Activated CD8-positive, alpha-beta memory T cell treated with anti-CD3 and anti-CD28 coated beads, Interleukin-2, amount 50 U/mL, for 24 hours (primary cell): ENCODE results near the gene TTC28.
"Not testable (repeated sequence)": the region's sequence is repeated elsewhere in the genome, so short reads cannot be mapped to it uniquely, and the experiment has no call there.

ENCODE experiments used
- DNase-seq: peaks from one replicate; pipeline ENCODE4 v3.0.0-alpha.2; 2020; ENCODE audit errors: extremely low read depth

TTC28 gene

DNA sequence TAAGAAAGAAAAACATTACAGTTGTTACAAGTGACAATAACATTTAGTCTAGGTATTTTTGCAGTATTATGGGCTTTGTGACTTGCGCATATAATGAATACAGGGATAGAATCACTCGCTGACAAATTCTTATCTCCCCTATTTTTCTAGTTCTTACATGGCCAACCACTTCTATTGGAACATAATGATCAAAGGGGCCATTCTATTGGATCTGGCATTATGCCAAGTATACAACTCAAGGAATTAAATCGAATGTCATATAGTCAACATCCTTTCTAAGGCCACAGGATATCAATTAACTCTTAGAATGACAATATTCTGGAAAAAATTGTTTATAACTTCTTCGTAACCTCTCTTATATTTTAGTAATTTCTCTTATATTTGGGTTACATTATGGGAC lies 272.0 kb downstream of the TTC28 start:
- DNase-seq: no peak

DNA sequence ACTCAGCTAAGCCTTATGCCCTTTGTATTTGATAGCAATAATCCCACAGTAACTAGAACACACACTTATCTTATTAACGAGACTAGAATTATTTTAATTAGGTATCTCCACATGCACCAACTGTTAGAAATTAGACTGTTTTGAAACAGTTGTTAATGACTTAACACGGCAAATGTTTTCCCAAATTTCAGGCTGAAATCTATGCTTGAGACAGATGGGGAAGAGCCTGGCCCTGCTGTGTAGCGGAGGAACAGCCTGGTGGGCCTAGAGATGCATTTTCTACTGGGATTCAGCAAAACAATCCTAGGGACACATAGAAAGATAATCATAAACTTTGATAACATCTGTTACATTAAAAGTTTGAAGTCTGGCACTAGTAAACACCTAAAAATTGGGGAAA lies 273.4 kb downstream of the TTC28 start:
- no peak for DNase-seq

GRCh38 chr22:28405588-28405987 lies 274.1 kb downstream of the TTC28 start:
- DNase-seq: no peak

DNA sequence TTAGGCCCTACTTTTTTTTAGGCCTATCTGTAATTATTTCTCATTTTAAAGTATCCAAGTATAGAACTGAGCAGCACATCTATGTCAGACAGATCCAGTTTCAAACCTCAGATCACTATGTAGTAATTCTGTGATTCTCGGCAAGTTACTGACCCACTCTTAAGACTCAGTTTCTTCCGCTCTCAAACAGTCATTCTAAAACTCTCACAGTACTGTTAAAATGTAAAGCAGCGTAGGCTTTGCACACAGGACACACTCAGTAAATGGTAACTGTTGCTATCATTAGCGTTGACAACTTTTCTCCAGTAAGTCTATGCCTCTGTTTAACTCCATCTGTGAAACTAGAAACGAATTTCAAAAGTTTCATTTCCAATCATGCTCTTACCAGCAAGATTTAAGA lies 277.1 kb downstream of the TTC28 start:
- no peak for DNase-seq

- DNase-seq: no peak
These were observed 277.6 kb downstream of the TTC28 start for GRCh38 chr22:28402060-28402459.

DNA sequence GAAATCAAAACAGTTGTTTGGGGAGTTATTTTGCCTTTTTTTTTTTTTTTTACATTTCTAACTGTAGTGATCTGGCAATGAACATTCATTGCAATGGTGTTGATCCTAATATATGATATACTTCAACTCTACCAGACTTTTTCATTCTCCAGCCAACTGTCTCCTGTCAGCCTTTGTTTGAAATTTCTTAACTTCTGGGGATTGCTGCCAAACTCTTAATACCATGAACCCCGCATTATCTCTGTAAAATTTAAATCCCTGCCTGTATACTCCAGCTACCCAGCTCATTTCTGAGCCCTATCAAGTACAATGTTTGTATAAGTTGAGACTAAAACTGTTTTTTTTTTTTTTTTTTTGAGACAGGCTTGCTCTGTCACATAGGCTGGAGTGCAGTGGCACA lies 280.7 kb downstream of the TTC28 start:
- no peak for DNase-seq

DNA sequence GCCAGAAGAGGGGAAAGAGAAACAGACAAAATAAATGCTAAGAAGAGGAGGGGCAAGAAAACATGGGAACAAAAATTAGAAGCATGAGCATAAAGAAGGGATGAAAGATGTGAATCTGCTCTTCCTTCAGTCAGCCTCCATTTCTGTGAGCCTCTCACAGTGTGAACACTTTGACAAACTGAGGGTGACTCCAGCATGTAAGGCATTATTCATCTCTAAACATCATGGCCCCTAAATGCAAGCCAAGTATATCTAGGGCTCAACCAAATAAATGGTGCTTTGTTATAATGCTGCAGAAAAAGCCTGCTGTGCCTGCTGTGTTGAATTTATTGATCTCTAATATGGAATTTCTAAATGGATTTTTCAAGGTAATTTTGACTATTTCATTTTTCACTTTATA lies 281.3 kb downstream of the TTC28 start:
- no peak for DNase-seq

DNA sequence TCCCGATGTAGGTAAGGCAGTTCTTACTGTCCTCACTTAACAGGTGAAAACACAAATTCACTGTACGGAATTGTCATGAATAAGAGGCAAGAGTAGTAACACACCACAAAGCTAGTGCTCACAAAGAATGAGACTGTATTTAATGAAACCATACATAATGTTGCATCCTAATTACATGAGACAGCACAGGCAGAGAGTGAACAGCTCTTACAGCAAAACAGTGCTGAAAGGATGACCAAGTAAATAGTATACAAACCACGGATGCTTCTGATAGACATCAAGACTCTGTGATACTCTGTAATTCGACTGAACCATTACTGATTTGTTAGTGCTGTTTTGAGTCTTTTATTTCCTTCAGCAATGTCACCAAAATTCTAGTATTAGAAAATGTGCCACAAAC lies 282.3 kb downstream of the TTC28 start:
- DNase-seq: no peak

DNA sequence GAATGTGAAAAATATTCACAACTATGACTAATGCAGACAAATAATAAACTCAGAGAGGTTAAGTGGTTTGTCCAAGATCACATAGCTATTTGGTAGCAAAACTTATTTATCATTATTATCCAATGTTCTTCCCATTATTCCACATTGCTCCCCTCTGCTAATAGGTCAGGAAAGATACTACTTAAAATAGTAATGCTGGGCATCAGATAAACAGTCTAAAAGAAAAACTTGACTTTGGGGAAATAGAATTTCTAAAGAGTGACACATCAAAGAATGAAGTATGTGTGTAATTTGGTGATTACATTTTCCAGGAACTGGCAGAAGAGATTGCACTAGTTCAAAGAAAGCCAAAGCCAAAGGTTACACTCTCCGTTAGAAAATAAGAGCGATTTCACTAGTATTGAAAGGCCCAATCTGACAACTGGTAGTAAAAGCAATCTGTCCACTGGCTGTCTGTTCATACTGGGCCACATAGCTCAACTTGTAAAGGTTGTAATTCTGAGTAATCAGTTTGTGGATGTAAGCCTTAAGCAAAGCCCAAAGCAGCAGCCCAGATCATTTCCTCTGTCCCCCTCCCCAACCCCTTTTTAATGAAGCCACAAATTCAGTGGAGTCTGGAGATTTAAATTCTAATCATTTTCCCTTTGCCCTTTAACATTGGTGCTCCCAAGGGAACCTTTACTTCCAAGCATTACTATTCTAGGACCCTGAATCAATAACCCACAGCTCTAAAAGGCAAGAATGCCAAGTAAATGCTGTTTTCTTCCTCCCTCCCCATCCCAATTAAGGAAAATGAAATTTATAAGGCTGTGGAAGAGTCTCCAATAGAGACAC lies 283.5 kb downstream of the TTC28 start:
- no peak for DNase-seq

DNA sequence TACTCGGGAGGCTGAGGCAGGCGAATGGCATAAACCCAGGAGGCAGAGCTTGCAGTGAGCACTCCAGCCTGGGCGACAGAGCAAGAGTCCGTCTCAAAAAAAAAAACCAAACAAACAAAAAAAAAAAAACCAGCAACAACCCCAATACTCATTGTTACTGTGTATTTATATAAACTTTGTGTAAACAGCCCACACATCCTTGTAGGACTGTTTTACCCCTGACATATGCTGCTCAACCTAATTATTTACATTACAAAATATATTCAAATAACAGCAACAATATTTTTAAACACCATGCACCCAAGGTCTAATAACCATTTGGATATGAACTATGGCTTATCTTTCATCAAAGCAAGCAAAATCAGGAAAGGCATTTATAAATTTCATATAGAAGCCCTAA lies 284.1 kb downstream of the TTC28 start:
- DNase-seq: no peak

- DNase-seq: no peak
These were observed 285.0 kb downstream of the TTC28 start for GRCh38 chr22:28394513-28395110.

GRCh38 chr22:28381429-28382167 lies 298.0 kb downstream of the TTC28 start:
- no peak for DNase-seq

- DNase-seq: no peak
These were observed 299.7 kb downstream of the TTC28 start for GRCh38 chr22:28379951-28380350.

- no peak for DNase-seq
These were observed 300.4 kb downstream of the TTC28 start for GRCh38 chr22:28379075-28379779.

DNA sequence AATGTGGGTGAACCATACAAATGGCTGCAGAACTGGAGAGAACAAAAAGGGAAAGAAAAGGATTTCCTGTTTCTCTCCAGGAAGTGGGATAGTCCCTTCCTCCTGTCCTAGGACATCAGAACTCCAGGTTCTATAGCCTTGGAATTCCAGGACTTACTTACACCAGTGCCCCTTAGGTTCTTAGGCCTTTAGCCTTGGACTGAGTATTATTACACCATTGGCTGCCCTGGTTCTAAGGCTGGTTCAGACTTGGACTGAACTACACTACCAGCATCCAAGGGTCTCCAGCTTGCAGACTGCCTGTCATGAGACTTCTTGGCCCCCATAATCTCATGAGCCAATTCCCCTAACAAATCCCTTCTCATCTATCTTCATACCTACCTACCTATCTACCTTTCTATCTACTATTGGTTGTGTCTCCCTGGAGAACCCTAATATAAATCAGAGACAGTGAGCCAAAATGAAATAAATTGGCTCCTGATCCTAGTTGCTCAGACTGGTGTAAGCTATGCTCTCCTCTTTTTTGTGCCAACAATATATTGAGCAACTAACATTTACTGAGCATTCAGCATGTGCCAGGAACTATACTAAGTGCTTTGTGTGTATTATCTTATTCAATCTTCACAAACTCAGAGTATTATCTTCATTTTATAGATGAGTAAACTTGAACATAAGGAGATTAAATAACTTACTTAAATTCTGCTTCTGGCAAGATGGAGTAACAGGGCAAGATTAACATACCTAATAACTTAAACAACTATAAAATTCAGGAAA lies 303.7 kb downstream of the TTC28 start:
- DNase-seq: no peak

DNA sequence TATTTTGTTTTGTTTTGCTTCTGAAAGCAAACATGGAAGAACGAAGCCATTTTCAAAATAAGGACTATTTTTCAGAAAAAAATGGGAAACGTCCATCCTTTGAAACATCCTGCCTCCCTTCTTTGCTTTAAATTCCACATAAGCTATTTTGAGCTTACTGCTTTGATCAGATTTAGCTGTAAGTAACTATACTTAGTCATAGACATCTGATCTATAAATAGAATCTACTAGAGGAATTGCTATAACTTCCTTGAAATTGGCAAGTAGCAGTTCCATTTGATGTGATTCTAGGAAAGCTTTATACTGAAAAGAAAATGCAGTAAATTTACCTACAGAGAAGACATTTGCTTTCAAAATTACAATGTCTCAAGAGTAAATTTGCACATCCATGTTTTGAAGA lies 305.8 kb downstream of the TTC28 start:
- no peak for DNase-seq

DNA sequence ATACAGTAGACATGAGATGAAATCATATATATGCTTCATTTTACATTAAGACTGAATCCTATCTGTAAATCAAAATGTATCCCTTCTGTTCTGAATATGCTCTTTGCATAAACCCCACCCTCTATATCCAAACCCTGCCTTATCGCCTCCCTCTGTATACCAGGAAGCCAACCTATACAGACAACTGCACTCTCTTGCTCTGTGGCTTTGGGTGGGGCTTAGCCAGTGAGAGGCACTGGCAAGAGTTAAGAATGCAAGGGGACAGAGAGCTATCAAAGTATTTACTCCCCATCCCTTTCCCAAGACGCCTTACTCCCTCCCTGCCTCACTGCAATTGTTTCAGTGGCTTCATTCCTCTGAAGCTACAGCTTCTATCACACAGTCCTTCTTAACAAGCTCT lies 309.8 kb downstream of the TTC28 start:
- no peak for DNase-seq

DNA sequence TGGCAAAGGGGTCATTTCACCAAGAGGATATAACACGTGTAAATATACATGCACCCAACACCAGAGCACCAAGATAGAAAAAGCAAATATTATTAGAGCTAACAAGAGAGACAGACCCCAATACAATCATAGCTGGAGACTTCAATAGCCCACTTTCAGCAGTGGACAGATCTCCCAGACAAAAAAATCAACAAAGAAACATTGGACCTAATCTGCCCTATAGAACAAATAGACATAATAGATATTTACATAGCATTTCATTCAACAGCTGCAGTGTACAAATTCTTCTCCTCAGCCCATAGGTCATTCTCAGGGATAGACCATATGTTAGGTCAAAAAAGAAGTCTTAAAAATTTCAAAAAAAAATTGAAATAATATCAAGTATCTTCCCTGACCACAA lies 312.8 kb downstream of the TTC28 start:
- no peak for DNase-seq

DNA sequence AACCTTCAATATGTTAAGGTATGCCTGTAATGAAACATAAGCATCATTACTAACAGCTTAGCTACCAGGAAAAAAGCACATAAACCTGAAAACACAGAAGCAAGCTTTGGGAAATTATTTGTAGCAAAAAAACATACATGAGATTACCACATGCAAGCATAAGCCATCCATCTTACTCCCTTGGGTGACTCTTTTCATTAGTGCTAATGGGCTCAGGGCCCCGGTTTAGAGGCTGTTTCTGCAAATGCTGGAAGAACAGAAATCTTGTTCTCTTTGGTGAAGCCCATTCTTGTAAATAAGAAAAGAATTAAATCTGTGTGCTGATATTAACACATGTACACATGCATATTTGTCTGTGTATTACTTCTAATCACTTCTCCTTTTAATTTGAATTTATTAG lies 314.3 kb downstream of the TTC28 start:
- DNase-seq: no peak

DNA sequence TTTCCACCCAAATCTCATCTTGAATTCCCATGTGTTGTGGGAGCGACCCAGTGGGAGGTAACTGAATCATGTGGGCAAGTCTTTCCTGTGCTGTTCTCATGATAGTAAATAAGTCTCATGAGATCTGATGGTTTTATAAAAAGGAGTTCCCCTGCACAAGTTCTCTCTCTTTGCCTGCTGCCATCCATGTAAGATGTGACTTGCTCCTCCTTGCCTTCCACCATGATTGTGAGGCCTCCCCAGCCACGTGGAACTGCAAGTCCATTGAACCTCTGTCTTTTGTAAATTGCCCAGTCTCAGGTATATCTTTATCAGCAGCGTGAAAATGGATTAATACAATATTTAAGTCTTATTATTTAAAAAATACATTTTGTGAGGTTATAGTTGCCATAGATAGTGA lies 315.5 kb downstream of the TTC28 start:
- not testable (repeated sequence) for DNase-seq

DNA sequence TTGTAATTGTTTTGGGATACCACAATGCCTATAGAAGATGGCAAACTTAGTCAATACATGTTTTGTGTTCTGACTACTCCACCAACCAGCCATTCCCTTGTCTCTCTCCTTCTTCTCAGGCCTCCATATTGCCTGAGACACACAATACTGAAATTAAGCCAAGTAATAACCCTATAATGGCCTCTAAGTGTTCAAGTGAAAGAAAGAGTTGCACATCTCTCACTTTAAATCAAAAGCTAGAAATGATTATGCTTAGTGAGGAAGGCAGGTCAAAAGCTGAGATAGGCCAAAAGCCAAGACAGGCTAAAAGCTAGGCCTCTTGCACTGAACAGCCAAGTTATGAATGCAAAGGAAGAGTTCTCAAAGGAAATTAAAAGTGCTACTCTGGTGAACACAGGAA lies 318.7 kb downstream of the TTC28 start:
- DNase-seq: no peak

- no peak for DNase-seq
These were observed 321.3 kb downstream of the TTC28 start for GRCh38 chr22:28358312-28358711.
